Measurements from ENCODE around the gene KCNMB4.

KCNMB4 gene

GRCh38 chr12:70448371-70448770, 82.3 kb downstream of the KCNMB4 start:
- DNase-seq = no peak

GRCh38 chr12:70449074-70449752, 83.1 kb downstream of the KCNMB4 start:
- DNase-seq = no peak

DNA sequence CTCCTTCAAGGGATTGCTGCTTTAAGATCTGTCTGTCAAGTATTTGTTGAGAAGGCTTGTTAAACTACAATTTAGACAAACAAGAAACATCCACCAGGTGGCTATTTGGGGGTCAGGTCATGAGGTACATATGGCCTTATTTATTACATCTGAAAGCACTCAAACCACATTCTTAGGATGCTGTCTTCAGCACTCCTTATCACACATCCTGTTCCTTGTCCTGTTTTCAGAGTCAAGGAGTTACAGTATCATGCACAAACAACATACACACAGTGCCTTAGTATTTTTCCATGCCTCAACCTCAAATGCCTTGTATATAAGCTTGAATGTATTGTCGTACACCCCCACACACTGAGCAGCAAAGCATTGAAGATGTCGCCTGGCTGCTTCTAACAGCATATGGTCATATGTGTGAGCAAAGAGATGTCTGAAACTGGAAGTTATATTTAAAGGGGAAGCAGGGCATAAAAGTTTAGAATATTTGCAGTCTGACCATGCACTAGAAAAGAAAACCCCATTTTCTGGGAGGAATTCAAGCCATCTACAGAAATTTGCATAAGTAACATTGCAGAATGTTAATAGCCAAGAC, 83.8 kb downstream of the KCNMB4 start:
- DNase-seq = no peak

DNA sequence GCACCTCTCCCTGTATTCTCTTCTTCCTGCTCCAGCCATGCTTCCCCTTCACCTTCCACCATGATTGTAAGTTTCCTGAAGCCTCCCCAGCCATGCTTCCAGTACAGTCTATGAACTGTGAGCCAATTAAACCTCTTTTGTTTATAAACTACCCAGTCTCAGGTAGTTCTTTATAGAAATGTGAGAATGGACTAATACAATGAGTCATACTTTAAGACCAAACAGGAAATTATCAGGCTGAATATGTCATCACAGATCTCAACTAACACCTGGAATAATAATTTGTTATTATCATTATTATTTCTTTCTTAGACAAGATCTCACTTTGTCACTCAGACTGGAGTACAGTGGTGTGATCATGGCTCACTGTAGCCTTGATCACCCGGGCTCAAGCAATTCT, 85.4 kb downstream of the KCNMB4 start:
- DNase-seq = no peak

GRCh38 chr12:70456953-70457352, 90.9 kb downstream of the KCNMB4 start:
- no peak for DNase-seq

- no peak for DNase-seq
Observed at GRCh38 chr12:70459786-70460185, 93.7 kb downstream of the KCNMB4 start.

GRCh38 chr12:70463997-70464396, 97.9 kb downstream of the KCNMB4 start:
- no peak for DNase-seq

DNA sequence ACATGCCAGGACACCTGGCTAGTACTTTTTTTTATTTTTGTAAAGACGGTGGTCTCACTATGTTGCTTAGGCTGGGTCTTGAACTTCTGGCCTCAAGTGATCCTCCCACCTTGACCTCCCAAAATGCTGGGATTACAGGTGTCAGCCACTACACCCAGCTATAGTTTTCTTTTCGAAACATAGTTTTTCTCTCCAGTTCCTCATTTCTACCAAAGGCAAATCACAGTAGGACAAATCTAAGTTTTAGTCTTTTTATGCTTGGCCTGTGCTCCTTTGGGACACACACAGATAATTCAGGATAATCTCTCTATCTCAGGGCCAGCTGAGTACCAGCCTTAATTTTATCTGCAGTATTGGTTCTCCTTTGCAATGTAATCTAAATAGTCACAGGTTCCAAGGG, 100.7 kb downstream of the KCNMB4 start:
- DNase-seq = no peak

DNA sequence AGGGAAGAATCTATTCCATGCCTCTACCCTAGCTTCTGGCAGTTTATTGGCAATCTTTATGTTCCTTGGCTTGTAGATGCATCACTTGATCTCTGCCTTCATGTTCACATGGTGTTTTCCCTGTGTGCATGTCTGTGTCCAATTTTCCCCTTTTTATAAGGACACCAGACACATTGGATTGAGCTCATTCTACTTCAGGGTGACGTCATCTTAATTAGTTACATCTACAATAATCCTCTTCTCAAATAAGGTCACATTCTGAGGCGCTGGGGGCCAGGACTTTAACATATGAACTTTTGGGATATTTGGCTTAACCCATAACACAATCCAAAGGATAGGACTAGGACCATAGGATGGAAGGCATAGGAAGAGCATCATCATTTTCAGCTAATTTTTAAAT, 101.4 kb downstream of the KCNMB4 start:
- no peak for DNase-seq

- DNase-seq = no peak
Observed at GRCh38 chr12:70467918-70468733, 102.0 kb downstream of the KCNMB4 start.

DNA sequence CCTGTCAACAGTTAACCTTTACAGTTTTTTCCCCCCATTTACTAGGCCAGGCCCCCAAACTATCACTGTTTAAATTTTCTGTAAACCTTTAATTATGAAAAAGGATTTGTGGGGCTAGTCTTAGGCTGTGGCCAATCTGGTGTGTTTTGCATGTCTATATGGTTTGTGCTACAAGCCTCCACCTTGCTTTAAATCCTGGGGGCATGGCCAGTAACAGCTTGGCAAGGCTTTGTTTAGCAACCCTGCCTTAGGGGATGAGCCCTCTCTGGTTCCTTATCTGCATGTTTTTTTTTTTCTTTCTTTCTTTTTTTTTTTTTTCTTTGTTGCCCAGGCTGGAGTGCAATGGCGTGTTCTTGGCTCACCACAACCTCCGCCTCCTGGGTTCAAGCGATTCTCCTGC, 102.7 kb downstream of the KCNMB4 start:
- no peak for DNase-seq

DNA sequence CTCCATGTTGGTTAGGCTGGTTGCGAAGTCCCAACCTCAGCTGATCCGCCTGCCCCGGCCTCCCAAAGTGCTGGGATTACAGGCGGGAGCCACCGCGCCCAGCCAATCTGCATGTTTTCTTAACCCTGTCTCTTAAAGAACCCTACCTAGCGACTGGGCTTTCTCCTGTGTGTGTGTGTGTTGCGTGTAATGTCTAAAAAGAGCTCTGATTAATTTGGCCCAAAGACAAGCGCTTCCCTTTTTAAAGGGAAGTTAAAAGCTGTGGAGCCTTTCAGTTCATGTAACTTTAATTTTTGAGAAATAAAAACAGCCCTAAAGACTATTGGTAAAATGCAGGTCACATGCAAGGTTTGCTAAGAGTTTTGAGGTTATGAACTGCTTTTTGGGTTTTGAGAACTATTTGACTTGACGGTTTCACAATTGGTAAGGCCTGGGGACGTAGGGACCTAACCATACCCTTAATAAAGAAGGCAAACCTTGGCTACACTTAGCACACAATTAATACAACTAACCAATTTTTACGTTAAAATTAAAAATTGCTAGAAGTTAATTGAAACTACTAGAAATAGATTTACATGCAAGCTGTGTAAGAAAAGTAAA, 103.2 kb downstream of the KCNMB4 start:
- DNase-seq = no peak

- no peak for DNase-seq
Observed at GRCh38 chr12:70482764-70483163, 116.7 kb downstream of the KCNMB4 start.
